ENCODE measurements around the gene CDH20.

DNA sequence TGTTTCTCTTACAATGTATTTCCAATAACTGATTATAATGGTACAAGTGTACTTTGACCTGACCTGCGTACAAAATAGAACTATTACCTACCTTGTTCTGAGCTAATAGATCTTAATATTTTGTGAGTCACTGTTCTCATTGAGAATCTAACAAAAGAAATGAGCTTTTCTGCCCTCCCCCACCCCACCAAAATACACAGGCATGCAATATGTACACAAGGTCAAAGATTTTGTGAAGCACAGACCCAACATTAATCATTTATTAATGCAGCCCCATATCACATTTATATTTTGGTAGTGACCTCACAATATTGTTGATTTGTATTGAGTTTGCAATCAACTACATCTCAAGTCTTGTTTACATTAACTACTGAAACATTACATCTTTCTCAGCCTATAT lies 86.5 kb downstream of the CDH20 start:
- TF ChIP-seq, protein P1, sequence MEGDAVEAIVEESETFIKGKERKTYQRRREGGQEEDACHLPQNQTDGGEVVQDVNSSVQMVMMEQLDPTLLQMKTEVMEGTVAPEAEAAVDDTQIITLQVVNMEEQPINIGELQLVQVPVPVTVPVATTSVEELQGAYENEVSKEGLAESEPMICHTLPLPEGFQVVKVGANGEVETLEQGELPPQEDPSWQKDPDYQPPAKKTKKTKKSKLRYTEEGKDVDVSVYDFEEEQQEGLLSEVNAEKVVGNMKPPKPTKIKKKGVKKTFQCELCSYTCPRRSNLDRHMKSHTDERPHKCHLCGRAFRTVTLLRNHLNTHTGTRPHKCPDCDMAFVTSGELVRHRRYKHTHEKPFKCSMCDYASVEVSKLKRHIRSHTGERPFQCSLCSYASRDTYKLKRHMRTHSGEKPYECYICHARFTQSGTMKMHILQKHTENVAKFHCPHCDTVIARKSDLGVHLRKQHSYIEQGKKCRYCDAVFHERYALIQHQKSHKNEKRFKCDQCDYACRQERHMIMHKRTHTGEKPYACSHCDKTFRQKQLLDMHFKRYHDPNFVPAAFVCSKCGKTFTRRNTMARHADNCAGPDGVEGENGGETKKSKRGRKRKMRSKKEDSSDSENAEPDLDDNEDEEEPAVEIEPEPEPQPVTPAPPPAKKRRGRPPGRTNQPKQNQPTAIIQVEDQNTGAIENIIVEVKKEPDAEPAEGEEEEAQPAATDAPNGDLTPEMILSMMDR (IDR thresholded peaks at IDR 0.05): no peak
- TF ChIP-seq POLR2AphosphoS5 (IDR thresholded peaks at IDR 0.05; ENCODE audit: low read depth, low read length) (no peak), TCF7L2 (IDR thresholded peaks at IDR 0.05; ENCODE audit: low read depth, low read length) (no peak)
- TF ChIP-seq, protein P2, sequence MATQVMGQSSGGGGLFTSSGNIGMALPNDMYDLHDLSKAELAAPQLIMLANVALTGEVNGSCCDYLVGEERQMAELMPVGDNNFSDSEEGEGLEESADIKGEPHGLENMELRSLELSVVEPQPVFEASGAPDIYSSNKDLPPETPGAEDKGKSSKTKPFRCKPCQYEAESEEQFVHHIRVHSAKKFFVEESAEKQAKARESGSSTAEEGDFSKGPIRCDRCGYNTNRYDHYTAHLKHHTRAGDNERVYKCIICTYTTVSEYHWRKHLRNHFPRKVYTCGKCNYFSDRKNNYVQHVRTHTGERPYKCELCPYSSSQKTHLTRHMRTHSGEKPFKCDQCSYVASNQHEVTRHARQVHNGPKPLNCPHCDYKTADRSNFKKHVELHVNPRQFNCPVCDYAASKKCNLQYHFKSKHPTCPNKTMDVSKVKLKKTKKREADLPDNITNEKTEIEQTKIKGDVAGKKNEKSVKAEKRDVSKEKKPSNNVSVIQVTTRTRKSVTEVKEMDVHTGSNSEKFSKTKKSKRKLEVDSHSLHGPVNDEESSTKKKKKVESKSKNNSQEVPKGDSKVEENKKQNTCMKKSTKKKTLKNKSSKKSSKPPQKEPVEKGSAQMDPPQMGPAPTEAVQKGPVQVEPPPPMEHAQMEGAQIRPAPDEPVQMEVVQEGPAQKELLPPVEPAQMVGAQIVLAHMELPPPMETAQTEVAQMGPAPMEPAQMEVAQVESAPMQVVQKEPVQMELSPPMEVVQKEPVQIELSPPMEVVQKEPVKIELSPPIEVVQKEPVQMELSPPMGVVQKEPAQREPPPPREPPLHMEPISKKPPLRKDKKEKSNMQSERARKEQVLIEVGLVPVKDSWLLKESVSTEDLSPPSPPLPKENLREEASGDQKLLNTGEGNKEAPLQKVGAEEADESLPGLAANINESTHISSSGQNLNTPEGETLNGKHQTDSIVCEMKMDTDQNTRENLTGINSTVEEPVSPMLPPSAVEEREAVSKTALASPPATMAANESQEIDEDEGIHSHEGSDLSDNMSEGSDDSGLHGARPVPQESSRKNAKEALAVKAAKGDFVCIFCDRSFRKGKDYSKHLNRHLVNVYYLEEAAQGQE (IDR thresholded peaks at IDR 0.05; ENCODE audit: insufficient read depth in 1 of 2, low read depth in 2 of 2, low read length in 1 of 2): no peak

All from Panc1 (cell line).